Measurements from ENCODE around the gene LZTFL1. TPM values are rescaled to one million over a fixed set of nuclear protein-coding genes. Genes with fewer than 3 reads are reported as not detected.

Gene LZTFL1
- total RNA-seq, 1 donor from 2014 or later: 10.2 TPM

DNA sequence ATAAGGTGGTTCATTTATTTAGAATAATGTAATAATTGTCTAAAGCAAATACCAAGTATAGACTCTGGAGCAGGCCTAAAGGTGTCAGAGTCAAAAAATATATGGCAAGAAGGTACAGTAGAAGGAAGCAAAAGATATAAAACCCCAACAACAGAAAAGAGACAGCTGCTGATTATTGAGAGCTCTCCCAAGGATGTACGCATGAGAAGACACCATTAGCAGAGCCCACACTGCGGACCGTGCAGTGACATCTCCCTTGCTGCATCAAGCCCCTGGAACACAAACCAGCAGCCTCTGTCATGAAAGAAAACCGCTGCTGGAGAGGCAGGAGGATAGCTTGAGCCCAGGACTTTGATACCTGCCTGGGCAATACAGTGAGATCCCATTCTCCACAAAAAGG is 27.6 kb downstream of the LZTFL1 start:
- DNase-seq (ENCODE audit: low spot score): no peak

DNA sequence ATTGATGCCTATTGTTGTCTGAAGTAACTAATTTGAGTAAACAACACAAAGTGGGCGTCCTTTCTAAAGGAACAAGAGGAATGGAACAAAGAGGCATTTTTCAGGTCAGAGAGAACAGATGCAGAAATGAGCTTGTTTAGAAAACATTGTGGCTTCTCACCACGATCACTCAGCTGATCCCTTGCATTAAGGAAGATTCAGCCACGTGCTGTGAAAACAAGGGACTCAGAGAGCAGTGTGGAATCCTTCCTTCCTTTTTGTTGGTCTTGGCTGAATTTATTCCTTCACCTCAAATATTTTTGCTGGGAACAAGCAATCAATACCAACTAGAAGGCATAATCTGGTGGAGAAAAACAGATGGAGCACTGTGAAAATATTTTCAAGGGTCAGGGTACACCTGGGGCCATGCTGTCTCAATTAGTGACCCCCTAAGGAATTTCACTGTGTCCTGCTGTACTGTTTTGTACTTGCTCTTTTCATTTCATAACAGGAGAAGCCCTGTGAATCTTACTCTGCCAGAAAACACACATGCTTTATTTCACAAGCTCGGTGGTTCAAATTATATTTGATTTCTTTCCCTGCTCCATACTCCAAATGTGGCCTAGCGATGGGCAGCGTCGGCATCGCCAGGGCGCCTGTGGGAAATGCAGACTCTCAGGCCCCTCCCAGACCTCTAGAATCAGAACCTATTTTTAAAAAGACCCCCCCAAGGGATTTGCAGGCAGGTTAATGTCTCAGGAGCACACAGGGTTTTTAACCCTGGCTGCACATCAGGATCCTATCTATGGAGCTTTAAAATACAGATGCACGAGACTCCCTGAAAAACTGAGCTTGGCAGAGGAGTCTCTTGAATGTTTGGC is 34.0 kb downstream of the LZTFL1 start:
- no peak for DNase-seq (ENCODE audit: low spot score)

DNA sequence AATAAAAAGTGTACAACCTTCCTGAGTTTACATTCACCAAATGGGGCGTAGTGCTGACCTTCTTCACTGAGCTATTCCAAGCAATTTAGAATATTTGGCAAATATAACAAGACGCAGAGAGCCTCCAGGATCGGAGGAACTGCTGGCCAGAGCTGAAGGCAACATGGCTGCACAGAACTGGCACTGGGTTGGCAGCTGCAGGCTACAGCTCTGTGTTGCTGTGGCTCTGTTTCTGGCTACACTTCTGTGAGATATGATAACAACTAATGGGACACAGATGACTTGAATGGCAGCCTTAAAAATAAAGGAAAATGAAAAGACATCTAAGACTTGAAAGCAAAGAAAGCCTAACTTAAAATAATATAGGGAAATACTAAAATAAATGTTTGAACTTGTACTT is 34.8 kb downstream of the LZTFL1 start:
- no peak for DNase-seq (ENCODE audit: low spot score)

DNA sequence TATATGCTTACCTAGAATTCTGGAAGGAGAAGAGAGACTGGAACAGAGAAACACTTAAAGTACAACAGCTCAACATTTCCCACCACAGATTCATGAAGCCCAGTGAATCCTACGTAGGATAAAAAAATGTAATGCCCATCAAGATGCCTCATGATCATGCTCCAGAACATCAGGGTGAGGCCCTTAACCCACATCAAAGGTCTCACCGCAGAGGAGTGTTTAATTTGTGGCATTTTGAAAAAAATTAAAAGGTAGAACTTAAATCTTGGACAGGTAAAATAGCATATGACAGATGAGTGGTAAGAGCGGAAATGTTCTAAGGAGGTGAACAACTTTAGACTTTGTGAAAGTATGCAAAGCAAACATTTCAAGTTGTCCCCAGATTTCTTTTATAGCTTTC is 35.8 kb downstream of the LZTFL1 start:
- no peak for DNase-seq (ENCODE audit: low spot score)

DNA sequence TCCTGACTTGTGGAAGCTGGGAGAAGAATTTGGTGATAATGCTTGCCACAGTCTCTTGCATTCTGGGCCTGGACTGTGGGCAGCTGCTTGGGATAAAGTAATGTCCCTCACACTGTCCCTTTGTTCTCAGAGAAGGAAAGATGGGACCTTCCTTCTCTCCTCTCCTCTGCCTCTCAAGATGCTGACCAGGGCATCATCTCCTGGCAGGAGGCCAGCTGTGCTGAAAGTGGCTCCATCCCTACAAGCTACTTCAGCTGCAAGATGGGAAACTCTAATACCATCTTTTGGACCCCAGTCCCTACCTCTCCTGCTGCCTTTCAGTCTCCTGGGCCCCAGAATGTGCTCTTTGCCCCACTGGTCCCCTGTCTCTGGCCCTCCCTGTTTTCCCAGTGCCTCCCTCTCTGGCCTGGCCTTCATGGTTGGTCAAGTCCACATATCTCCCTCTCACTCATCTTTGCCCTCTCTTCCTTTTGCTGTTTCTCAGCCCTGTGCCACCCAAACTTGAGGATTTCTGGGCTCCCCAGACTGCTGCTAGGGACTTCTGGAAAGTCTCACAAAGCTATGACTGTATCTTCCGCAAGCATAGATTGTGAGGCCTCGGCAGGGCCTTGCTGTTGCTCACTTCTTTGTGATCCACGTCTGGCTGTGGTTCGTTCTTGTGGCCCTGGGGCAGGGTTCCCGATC is 38.5 kb downstream of the LZTFL1 start:
- no peak for DNase-seq (ENCODE audit: low spot score)

DNA sequence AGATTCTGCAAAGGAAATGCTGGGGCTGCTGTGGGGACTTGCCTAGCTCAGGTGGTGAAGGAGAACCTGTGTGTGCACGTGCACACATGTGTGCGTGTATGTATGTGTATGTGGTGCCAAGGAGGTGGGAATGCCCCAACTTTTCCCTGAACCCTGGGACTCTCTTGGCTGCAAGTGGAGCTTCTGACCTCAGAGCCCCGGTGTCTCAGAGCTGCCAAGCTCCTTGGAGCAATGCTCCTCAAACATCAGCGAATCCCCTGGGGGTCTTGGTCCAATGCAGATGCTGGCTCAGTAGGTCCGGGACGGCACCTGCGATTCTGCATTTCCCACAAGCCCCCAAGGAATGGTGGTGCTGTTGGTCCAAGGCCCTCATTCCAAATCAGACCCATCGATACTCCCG is 39.8 kb downstream of the LZTFL1 start:
- DNase-seq (ENCODE audit: low spot score): no peak

DNA sequence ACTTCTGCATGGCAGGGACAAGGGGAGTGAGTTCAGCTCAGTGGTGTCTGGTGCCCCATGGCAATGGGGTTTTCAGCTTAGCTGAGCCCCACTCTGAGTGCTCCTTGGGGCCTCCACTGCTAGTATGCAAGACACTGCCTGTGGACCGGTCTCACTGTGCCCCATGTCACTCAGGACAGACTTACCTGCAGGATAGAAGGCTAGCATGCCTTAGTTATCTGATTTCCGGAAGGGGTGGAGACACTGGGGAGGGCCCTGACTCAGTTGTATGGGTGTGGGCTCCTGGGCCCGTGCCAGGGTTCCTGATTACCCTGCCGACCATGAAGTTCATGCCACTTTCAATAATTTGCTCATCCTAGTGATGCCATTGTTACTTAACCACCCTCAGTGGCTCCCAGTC is 41.3 kb downstream of the LZTFL1 start:
- DNase-seq (ENCODE audit: low spot score): no peak

DNA sequence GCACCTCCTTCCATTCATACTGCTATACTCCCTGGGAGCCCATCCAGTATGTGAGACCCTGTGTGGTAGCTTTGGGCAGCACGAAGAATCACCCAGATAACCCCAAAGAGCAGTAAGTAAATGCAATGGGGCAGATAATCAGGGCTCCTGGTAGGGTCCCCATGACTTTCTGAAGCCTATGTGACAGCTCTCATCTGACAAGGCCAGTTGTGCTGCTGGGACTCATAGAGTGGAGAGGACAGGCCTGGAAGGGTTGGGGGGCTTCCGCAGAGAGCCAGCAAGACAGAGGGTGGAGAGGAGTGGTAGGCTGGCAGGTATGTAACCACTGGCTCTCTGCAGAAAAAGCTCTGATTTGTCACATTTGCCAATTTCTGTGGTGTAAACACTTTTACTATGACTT is 42.3 kb downstream of the LZTFL1 start:
- DNase-seq (ENCODE audit: low spot score): no peak

DNA sequence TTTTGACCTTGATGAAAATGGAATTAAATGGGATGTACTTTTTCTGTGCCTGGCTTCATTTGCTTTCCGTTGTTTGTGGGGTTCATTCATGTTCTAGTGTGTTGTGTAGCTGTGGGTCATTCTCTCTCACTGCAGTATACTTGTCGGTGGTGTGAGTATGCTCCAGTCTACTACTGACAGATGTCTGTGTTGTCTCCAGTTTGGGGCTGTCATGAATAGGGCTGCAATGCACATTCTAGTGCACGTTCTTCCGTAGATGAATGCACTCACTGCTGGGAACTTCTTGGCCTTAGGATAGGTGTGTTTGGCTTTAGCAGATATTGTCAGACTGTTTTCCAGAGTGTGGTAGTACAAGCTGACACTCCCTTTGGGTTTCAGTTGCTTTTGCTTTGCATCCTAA is 43.9 kb downstream of the LZTFL1 start:
- no peak for DNase-seq (ENCODE audit: low spot score)

DNA sequence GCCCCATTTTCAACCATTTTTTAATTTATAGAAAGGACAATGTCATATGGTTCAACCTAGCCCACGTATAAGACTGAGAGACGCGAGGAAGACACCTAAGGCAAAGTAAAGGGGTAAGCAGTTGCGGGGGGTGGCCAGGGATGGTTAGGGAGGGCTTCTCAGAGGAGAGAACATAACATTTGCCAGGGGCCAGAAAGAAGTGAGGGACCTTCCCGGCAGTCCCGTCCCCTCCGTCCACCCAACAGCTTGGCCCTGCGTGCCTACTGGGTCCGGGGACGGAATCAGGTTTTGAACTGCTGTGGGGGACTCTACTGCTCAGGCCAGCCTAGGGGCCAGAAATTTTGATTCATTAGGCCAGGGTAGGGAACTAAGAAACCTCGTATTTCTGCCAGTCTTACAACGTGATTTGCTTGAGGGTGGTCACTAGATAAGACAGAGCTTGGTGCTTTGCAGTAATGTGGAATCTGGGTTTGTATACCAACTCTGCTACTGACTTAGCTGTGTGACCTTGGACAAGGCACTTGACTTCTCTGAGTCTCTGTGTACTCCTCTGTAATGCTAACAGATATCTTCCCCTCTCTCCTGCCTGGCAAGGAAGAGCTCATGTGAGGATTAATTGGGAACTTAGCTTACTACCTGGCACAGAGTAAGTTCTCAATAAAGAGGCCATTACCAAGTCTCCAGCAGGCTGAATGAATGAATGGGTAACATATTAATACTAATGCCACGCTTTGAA is 44.8 kb downstream of the LZTFL1 start:
- no peak for DNase-seq (ENCODE audit: low spot score)

DNA sequence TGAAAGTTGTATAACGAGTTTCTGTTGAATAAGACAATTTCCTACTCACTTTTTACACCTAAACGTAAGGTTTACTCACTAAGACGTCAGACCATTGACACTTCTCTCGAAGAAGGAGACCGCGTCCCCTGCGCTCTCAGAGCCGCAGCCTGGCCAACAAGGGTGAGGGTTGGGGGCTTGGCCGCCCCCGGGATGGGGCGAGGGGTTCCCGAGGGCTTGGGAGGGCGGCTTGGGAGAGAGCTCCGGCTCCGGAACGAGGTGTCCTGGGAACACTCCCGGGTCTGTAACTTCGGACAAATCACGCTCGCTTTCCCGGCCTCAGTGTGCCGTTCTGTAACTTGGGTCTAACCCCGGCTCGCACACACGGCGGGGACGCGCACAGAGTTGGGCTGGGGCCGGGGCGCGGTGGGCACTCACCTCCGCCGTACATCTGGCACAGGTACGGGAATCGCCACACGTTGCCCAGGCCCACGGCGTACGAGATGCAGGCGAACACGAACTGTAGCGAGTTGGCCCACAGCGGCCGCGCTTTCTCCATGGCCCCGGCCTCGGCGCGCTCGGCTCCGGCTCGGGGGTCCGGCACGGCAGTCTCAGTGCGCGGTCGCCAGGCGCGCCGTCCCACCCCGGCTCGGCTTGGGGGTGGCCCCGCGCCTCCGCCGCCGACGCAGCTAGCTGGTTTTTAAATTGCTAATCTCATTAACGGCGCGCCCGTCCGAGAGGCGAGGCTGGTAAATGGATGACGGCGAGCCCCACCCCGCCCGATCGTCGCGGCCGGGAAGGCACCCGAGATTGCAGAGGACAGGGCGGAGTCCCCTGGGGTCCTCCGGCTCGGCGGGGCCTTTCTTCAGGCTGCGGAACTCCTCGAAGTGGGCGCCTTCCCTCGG is 45.8 kb downstream of the LZTFL1 start, which contains the start of gene SLC6A20:
Gene SLC6A20, minus strand, starts transcription at position 655 of the 884 bp plus-strand sequence. Its CDS starts 117 bp downstream, at position 538.
- DNase-seq (ENCODE audit: low spot score): no peak

DNA sequence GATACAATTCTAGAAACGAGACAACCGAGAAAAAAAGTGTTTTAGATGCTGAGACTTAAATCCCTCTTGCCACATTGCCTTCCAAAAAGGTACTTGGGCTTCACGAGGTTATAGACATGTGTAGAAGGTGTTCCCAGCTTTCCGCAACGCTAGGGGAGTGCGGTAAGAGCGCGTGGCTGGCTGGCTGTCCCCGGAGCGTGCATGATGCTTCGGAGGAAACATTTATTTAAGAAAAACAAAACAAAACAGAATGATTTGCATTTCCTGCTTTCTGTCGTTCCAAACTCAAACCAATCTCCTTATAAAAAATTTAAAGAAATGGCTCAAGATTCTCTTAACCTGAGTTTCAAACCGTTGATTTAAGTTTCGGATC is 46.4 kb downstream of the LZTFL1 start:
- DNase-seq (ENCODE audit: low spot score): no peak

DNA sequence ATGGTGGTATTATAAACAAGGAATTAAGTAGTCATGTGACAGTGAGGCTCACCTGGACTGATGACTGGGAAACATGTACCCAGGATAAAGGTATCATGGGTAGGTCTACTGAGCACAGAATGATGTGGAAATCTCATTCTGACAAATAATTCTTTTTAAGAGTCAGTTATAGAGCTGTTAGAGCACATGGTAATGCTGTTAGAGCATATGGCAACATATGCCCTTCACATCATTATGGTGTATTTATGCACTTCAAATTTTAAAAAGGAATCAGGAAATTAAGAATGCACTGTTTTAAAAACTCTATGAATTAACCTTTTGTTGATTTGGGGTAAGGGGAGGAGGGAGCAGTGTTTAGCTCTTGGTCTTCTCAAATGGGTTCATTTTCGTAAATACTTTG is 47.3 kb downstream of the LZTFL1 start:
- DNase-seq (ENCODE audit: low spot score): no peak

DNA sequence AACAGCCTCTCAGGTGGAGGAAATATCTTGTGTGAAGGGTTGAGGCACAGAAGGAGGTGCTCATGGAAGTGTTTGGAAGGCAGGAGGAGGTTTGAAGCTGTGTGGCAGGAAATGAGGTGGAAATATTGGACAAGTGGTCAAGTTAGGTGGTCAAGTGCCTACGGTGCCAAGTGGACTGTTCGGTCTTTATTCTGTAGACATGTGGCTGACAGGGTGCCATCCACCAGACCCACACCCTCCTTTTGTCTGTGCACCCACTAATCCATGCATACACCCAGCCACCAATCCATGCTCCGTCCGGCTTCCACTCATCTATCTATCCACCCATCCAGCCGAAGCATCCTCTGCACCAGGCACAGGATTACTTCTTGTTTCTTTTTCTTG is 47.8 kb downstream of the LZTFL1 start:
- DNase-seq (ENCODE audit: low spot score): no peak

DNA sequence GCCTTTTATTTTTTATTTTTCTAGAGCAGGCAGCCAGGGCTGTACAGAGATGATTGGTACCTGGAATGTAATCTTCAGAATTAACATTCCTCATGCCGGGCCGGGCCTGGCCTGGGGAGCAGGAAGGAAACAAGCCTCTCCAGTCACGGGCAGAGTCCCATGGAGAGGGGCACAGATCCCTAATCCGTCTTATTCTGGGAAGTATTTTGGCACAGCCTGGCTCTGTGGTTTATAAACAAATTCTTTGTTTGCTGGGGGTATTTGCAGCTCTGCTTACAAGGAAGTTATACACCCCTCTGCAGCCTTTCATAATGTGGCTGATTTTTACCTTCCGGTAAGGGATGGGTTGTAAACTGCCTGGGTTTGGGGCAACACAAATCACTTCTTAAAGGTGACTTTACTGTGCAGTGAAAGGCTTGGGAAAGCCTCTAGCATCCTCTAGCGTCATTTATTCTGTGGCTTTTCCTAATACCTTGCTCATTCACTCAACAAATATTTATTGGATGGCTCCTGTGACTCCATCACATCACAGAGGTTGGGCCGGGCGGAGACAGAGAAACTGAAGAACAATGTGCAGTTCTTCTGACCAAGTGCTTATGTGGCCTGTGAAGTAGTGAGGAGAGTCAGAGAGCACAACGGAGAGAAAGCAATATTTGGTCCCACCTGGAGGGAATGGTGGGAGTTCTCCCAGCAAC is 48.3 kb downstream of the LZTFL1 start:
- DNase-seq (ENCODE audit: low spot score): no peak

DNA sequence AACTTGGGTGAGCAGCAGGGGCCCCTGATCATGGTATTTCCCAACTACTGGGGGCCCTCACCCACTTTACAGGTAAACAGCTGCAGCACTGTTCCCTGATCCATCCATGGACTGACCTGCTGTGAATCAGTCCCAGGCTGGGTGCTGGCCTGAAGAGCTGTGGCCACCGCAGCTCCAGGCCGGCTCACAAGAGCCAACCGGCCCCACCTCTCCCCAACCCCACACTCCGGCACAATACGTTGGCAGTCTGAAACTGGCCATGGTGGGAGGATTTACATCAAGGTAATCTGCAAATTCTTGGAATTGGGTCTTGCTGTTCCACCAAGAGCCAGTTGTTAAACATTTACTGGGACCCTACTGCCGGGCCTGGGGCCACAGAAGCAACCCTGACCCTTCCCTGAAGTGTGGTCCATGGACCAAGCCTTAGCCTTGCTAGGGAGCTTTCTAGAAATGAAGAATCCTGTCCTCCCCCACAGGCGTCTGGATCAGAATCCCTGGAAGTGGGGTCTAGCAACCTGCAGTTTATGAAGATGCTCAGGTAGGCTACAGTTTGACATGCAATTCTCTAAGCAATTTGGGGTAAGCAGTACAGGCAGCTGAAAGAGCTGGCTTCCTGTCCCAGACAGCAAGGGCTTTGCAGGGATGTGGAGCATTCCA is 49.3 kb downstream of the LZTFL1 start:
- DNase-seq (ENCODE audit: low spot score): no peak

DNA sequence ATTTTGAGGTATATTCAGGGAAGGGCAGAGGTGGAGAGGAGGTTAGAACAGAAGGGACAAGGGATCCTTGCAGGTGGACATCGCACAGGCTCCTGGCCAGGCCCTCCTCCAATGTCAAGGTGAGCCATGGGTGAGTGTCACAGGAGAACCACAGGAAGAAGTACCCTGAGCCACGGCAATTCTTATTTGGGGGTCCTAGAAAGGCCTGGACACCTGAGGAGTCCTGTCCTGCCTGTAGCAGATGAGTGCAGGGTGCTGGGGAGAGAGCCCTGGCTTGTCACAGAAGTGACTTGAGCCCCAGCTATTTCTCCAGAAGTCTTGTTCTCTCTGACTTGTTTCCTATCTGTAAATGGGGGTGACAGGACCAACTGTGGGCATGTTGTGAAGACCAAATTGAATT is 49.9 kb downstream of the LZTFL1 start:
- no peak for DNase-seq (ENCODE audit: low spot score)

DNA sequence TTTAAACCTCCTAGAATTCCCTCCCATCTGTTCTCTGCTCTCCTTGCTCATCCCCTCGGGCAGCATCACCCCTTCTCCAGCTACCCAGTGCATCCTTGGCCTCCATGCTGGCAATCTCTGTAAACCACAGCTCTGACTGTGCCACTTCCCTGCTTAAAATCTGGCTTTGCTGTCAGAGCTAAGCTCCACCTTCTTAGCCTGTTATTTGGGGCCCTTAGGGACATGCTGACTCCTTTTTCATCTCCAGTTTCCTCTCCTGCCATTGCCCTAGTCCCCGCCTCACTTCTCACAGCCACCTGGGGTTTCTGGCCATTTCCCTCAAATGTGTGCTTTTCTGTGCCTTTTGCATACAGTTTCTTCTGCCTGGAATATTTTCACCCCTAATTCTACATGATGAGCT is 51.3 kb downstream of the LZTFL1 start:
- no peak for DNase-seq (ENCODE audit: low spot score)

DNA sequence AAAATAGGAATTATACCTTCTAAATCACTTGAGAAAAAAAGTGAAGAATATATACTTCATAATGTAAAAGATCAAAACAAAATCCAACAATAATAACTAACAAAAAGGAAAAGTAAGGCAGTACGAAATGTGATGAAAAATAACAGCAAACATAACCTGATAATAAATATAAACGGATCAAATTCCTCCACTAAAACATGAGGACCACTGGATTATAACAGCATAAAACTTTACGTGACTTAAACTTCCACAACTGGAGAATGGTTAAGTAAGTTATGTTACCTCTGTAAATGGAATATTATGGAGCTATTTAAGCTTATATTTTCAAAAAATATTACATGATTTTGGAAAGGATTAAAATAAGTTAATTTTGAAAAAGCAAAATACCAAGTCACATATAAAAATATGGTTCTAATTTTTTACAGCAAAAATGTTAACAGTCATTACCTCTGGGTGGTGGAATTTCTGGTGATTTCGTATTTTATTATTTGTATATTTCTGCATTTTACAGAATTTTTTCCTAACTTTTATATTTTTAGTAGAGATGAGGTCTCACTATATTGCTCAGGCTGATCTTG is 52.6 kb downstream of the LZTFL1 start:
- DNase-seq (ENCODE audit: low spot score): no peak

DNA sequence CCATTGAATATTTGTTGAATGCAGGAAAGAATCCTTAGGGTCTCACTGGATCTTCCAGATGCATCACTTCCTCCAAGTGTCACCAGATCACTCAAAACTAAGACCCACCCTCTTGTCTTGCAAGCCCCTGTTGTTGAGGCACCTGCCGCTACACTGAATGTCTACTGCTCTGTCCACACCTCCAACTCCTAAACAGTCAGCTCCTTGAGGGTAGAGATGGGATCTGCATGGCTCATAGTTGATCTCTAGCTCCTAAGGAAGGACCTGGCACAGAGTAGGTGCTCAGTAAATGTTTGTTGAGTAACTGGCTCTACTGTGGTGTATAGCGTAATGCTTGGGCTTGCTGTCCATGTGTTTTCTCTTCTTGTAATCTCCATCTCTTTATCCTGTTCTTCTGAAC is 54.4 kb downstream of the LZTFL1 start:
- no peak for DNase-seq (ENCODE audit: low spot score)

Measured in mesenteric fat pad (tissue), 1 donor.